AG10803 (cell line): ENCODE data around the gene CHPF.

Source experiments
- DNase-seq: peaks from one replicate; pipeline ENCODE4 v3.0.0; 2010; ENCODE audit warnings: low read depth
- H3K4me3 ChIP-seq: 2 replicates; pipeline ENCODE4 v1.5.1; 2011; ENCODE audit warnings: mild to moderate bottlenecking, low read length, control low read depth
- TF ChIP-seq, protein P1 (sequence below): conservative IDR thresholded peaks from 2 replicates; pipeline ENCODE4 v1.5.1; 2011; ENCODE audit warnings: mild to moderate bottlenecking, low read length, control low read depth, inconsistent platforms

The CHPF gene

DNA sequence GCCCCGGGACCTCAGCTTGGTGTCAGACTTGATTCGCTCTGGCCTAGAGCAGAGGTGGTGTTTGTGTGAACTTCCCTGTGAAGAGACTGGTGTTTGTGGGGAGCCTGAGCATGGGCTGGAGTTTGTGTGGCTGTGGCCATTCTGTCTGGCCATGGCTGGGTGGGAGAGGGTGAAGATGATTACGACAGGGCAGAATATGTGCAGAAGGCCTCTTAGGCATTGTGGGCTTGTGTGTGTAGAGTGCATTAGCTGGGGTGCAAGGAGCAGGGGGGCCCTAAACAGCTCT, 17.2 kb upstream of the CHPF start:
- TF ChIP-seq, protein P1, sequence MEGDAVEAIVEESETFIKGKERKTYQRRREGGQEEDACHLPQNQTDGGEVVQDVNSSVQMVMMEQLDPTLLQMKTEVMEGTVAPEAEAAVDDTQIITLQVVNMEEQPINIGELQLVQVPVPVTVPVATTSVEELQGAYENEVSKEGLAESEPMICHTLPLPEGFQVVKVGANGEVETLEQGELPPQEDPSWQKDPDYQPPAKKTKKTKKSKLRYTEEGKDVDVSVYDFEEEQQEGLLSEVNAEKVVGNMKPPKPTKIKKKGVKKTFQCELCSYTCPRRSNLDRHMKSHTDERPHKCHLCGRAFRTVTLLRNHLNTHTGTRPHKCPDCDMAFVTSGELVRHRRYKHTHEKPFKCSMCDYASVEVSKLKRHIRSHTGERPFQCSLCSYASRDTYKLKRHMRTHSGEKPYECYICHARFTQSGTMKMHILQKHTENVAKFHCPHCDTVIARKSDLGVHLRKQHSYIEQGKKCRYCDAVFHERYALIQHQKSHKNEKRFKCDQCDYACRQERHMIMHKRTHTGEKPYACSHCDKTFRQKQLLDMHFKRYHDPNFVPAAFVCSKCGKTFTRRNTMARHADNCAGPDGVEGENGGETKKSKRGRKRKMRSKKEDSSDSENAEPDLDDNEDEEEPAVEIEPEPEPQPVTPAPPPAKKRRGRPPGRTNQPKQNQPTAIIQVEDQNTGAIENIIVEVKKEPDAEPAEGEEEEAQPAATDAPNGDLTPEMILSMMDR = no peak
- no peak overlapping the region for H3K4me3 ChIP-seq
- DNase-seq = no peak

DNA sequence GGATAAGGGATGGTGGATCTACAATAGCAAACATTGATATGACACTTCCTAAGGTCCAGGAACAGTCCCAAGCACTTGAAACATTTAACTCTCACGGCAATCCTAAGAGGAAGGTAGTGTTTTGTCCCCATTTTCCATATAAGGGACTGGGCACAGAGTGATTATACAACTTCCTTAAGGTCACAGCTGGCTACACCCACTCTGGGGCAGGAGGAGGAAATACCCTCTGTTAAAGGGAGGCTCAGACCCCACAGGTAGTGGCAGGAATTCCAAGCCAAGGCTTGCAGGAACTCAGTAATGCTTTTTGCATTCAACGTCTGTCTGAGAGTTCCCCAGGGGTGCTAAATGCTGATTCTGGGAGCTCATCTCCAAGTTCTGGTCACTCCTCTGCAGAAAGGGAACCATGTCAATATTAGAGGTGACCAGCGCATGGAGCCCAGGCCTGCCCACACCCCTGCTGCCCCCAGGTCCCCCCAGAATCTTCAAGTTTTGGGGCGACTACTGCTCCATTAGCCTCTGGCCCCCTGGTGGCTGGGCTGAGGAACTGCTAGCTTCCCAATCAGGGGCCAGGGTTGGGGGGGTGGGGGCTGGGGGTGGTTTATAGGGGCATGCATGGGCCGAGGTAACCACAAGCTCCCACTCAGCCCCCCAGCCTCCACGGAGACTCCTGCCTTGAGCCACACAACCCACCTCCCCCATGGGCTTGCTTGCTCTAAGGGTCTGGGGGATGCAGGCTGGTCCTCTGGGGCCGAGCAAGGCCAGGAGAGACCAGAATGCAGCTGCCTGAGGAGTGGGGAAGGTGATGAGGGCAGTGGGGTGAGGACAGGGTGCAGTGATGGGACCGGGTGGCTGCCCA, 16.7 kb upstream of the CHPF start:
- TF ChIP-seq, protein P1 = peak; percentile 64
- DNase-seq = no peak
- H3K4me3 ChIP-seq = no peak overlapping the region

DNA sequence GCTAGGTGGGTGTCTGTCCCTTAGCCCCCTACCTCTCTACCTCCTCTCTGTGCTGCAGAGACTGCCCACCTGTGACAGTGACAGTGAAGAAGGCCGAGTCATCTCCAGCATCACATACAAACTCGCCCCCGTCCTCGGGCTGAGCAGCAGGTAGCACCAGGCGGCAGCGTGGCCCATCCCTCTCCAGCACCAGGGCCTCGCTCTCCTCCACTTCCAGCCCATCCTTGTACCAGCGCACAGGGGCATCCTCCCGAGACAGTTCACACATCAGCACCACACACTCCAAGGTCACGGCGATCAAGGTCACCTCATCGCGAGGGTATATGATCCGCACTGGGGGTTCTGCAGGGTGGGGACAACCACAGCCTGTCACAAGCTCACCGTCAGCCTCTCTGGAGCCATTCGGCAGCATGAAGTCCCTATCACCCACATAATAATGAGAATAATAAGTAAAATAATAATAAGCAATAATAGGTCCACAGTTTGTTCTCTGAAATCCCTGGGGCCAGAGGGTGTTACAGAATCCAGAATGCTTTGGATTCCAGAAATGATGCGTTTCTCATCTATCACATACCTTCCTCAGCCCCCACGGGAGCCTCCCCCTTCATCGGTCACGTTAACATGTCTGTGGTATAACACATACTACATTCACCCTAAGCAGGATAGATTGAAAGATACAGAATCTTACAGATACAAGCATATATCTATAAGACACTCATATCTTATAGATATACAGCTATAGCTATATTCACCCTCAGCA, 15.7 kb upstream of the CHPF start:
- no peak overlapping the region for H3K4me3 ChIP-seq
- TF ChIP-seq, protein P1 = no peak
- DNase-seq = peak; percentile 31

DNA sequence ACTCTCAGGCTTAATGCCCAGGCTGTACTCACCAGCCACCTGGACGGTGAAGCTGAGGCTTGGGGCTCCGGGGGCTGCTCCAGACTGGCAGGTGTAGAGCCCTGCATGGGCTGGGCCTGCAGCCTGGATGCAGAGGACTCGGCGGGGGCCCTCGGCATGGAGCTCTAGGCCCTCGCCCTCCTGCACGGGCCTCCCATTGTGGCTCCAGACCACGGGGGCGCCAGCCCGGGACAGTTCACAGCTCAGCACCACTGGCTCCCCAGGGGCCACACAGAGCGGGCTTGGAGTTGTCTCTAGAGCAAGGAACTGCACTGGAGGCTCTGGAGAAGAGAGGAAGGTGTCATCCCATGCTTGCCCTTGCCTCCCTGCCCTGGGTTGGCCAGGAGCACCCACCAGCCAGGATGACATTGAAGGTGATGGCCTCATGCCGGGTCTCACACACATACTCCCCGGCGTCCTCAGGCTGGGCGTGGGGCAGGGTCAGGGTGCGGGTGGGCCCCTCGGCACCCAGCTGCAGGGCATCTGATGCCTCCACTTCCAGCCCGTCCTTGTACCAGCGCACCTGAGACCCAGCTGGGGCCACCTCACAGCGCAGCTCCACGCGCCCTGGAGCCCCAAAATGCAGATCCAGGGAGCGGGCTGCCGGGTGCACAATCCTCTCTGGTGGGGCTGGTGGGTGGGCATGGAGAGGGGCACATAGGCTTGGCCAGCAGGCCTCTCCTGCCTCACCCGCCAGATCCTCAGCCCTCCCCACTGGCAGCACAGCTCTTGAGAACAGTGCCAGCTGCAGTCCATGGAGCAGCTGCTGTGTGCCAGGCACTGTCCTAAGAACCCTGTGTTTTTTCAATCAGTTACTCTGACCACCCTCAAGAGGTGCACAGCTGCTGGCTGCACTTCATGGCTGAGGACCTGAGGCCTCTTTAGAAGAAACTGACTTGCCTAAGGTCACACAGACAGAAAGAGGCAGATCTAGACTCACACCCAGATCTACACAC, 14.5 kb upstream of the CHPF start:
- DNase-seq = no peak
- H3K4me3 ChIP-seq = no peak overlapping the region
- TF ChIP-seq, protein P1 = no peak

DNA sequence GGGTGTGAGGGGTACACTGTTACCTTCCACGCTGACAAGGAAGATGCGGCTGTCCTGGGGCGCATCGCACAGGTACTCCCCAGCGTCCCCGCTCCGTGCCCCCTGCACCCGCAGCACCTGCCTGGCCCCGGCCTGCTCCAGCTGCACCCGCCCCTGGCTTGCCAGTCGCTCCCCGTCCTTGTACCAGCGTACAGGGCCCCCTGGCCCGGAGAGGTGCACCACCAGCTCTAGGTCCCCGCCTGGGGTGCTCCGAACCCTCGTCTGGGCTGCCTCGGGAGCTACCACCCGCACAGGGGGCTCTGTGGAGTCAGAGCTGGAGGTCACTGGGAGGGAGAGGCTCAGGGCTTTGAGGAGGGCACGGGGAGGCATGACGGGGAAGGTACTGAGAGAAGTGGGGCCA, 13.7 kb upstream of the CHPF start:
- H3K4me3 ChIP-seq = no peak overlapping the region
- TF ChIP-seq, protein P1 = no peak
- DNase-seq = no peak

DNA sequence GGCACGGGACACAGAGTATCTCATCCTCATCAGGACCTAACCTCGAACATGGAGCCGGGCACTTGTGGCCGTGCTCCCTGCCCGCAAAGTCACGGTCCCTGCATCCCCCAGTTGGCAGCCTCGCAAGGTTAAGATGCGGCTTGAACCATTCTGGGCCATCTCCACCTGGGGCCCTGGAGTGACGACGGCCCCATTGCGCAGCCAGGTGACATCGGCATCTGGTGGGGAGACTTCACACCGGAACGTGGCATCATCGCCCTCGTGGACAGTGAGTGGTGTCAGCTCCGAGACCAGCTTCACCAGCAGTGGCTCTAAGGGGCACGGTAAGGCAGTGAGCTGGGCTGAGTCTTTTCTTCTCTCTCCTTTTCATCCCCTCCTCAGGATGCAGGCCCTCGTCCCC, 12.8 kb upstream of the CHPF start:
- no peak for DNase-seq
- H3K4me3 ChIP-seq = no peak overlapping the region
- TF ChIP-seq, protein P1 = no peak
